Activated T-cell treated with anti-CD3 and anti-CD28 coated beads, Interleukin-2, amount 50 U/mL, for 24 hours (primary cell): ENCODE data around the gene STOM.
A peak's percentile ranks its signal among the peaks of the same experiment; 100 is the strongest.
"Not testable (repeated sequence)": the region's sequence is repeated elsewhere in the genome, so short reads cannot be mapped to it uniquely, and the experiment has no call there.

ENCODE experiments used
- DNase-seq: peaks from one replicate; pipeline ENCODE4 v3.0.0-alpha.2; 2020
- H3K27ac Mint-ChIP-seq: 2 replicates; pipeline ENCODE4 v1.8.0; 2020; ENCODE audit warnings: mild to moderate bottlenecking, mixed read lengths
- H3K27me3 Mint-ChIP-seq: 2 replicates; pipeline ENCODE4 v1.8.0; 2020; ENCODE audit warnings: mixed read lengths
- H3K36me3 Mint-ChIP-seq: 2 replicates; pipeline ENCODE4 v1.8.0; 2020; ENCODE audit warnings: low read depth, mixed read lengths
- H3K4me1 Mint-ChIP-seq: 2 replicates; pipeline ENCODE4 v1.8.0; 2020; ENCODE audit warnings: low read depth, mixed read lengths
- H3K4me3 Mint-ChIP-seq: 2 replicates; pipeline ENCODE4 v1.8.0; 2020; ENCODE audit warnings: mild to moderate bottlenecking, moderate library complexity, mixed read lengths
- H3K9me3 Mint-ChIP-seq: 2 replicates; pipeline ENCODE4 v1.8.0; 2020; ENCODE audit warnings: mixed read lengths

Gene STOM

GRCh38 chr9:121298016-121298538 is 72.0 kb downstream of the STOM start:
- DNase-seq: peak; percentile 21
- Mint-ChIP-seq H3K27ac (no peak overlapping the region), H3K4me3 (no peak overlapping the region), H3K4me1 (peaks cover 14% of the 10 kb centered on the region), H3K36me3 (no peaks in the 10 kb centered on the region), H3K27me3 (peaks cover 23% of the 10 kb centered on the region), H3K9me3 (no peaks in the 10 kb centered on the region)

- H3K27ac Mint-ChIP-seq: no peak overlapping the region
- H3K4me1 Mint-ChIP-seq: peaks cover 14% of the 10 kb centered on the region
- DNase-seq: no peak
- no peaks in the 10 kb centered on the region for H3K36me3 Mint-ChIP-seq
- H3K27me3 Mint-ChIP-seq: peaks cover 23% of the 10 kb centered on the region
- no peaks in the 10 kb centered on the region for H3K9me3 Mint-ChIP-seq
- no peak overlapping the region for H3K4me3 Mint-ChIP-seq
Measured at GRCh38 chr9:121297389-121297788, 72.7 kb downstream of the STOM start.

- H3K4me3 Mint-ChIP-seq: no peak overlapping the region
- no peak for DNase-seq
- no peaks in the 10 kb centered on the region for H3K9me3 Mint-ChIP-seq
- no peaks in the 10 kb centered on the region for H3K36me3 Mint-ChIP-seq
- H3K27ac Mint-ChIP-seq: no peak overlapping the region
- H3K27me3 Mint-ChIP-seq: peaks cover 20% of the 10 kb centered on the region
- peaks cover 14% of the 10 kb centered on the region for H3K4me1 Mint-ChIP-seq
Measured at GRCh38 chr9:121296213-121297127, 73.6 kb downstream of the STOM start.

- Mint-ChIP-seq H3K9me3 (no peaks in the 10 kb centered on the region), H3K4me1 (peaks cover 14% of the 10 kb centered on the region), H3K4me3 (no peak overlapping the region), H3K36me3 (no peaks in the 10 kb centered on the region), H3K27ac (no peak overlapping the region), H3K27me3 (peaks cover 20% of the 10 kb centered on the region)
- DNase-seq: no peak
Measured at GRCh38 chr9:121295662-121296191, 74.3 kb downstream of the STOM start.

- H3K4me1 Mint-ChIP-seq: peaks cover 8% of the 10 kb centered on the region
- H3K36me3 Mint-ChIP-seq: no peaks in the 10 kb centered on the region
- no peaks in the 10 kb centered on the region for H3K9me3 Mint-ChIP-seq
- H3K27me3 Mint-ChIP-seq: peaks cover 13% of the 10 kb centered on the region
- no peak overlapping the region for H3K4me3 Mint-ChIP-seq
- H3K27ac Mint-ChIP-seq: no peak overlapping the region
- peak; percentile 5 for DNase-seq
Measured at GRCh38 chr9:121294866-121295661, 75.0 kb downstream of the STOM start.

- DNase-seq: peak; percentile 12
- Mint-ChIP-seq H3K4me1 (peaks cover 5% of the 10 kb centered on the region), H3K27me3 (peaks cover 9% of the 10 kb centered on the region), H3K27ac (no peak overlapping the region), H3K9me3 (no peaks in the 10 kb centered on the region), H3K36me3 (no peaks in the 10 kb centered on the region), H3K4me3 (no peak overlapping the region)
Measured at GRCh38 chr9:121294151-121294743, 75.8 kb downstream of the STOM start.

GRCh38 chr9:121292801-121293241 is 77.2 kb downstream of the STOM start:
- Mint-ChIP-seq H3K4me1 (peaks cover 7% of the 10 kb centered on the region), H3K27me3 (no peaks in the 10 kb centered on the region), H3K9me3 (no peaks in the 10 kb centered on the region), H3K36me3 (no peaks in the 10 kb centered on the region), H3K4me3 (no peak overlapping the region), H3K27ac (no peak overlapping the region)
- DNase-seq: peak; percentile 22

- no peaks in the 10 kb centered on the region for H3K27me3 Mint-ChIP-seq
- no peaks in the 10 kb centered on the region for H3K9me3 Mint-ChIP-seq
- no peaks in the 10 kb centered on the region for H3K36me3 Mint-ChIP-seq
- H3K27ac Mint-ChIP-seq: no peak overlapping the region
- peaks cover 14% of the 10 kb centered on the region for H3K4me1 Mint-ChIP-seq
- H3K4me3 Mint-ChIP-seq: no peak overlapping the region
- DNase-seq: no peak
Measured at GRCh38 chr9:121292051-121292450, 78.0 kb downstream of the STOM start.

GRCh38 chr9:121291536-121291935 is 78.5 kb downstream of the STOM start:
- DNase-seq: peak; percentile 6
- not testable (repeated sequence) for H3K4me3 Mint-ChIP-seq, H3K27me3 Mint-ChIP-seq, H3K9me3 Mint-ChIP-seq, H3K27ac Mint-ChIP-seq, H3K36me3 Mint-ChIP-seq
- H3K4me1 Mint-ChIP-seq: peaks cover 19% of the 10 kb centered on the region

GRCh38 chr9:121289772-121290370 is 80.2 kb downstream of the STOM start:
- Mint-ChIP-seq H3K27me3 (no peaks in the 10 kb centered on the region), H3K36me3 (no peaks in the 10 kb centered on the region), H3K4me1 (peaks cover 30% of the 10 kb centered on the region), H3K4me3 (no peak overlapping the region), H3K9me3 (no peaks in the 10 kb centered on the region), H3K27ac (no peak overlapping the region)
- no peak for DNase-seq

GRCh38 chr9:121289026-121289771 is 80.9 kb downstream of the STOM start:
- DNase-seq: no peak
- Mint-ChIP-seq H3K4me1 (peaks cover 30% of the 10 kb centered on the region), H3K27me3 (no peaks in the 10 kb centered on the region), H3K4me3 (no peak overlapping the region), H3K9me3 (no peaks in the 10 kb centered on the region), H3K36me3 (no peaks in the 10 kb centered on the region), H3K27ac (no peak overlapping the region)
